GM19099 (cell line): ENCODE data around the gene PDZD2.

Experiments used
- POLR2A ChIP-seq: IDR thresholded peaks from 3 replicates; pipeline ENCODE4 v1.6.1; 2011; ENCODE audit warnings: low read depth; ENCODE audit not compliant: insufficient read length; ENCODE audit errors: extremely low read depth

PDZD2 gene

DNA sequence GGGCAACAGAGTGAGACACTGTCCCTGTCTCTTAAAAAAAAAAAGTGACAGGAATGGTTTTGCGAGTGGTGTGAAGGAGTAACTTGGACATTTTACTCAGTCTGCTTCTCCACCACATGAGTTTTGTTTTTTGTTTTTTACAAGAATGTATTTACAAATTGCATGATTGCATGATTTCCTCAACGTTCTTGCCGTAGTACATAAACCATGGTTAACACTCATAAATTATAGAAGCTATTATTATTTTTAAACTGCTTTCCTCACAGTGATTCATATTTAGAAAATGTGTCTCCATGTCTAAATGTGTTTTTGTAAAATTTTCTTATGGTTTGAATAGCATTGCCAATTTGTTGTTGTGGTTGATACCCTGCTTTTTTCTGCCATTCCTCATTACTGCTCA lies 315.2 kb downstream of the PDZD2 start:
- no peak for TF ChIP-seq POLR2A

- TF ChIP-seq POLR2A: no peak
Measured at GRCh38 chr5:31957151-31957550, 318.2 kb downstream of the PDZD2 start.

DNA sequence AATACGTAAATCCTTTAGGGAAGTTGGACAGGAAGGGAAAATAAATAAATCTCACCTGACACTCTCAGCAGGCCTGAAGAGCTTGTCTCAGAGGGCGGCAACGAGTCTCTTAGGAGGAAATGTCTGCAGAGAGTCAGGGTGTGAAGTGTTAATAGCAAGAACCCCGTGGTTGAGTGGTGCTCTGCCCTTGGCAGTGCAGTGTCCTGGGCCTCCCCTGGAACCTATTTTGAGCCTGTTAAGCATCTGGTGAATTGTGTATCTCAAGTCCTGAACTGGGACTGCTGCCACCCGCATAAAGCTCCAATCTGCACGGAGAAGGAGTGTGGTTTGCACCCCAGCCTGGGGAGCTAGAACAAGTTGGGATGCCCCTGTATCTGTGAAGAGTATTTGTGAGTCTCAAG lies 323.4 kb downstream of the PDZD2 start:
- TF ChIP-seq POLR2A: no peak

DNA sequence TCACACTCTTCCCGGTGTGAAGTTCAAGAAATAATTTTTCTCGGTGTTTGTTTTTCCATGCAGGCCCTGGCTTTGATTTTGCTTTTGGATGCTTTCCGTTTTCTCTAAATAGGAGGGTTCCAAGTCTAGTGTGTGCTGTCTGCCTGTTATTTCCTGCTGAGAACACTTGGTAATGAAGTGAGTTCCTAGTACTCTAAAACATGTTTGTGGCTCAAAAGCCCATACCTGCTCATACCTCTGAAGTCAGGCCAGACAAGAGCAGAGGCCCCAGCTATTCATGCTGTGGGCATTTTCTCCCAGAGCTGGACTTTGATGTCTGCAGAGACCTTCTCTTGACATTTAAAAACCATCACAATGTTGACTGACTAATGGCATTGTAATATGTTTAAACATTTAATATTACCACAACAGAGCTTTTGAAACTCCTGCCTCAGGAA lies 324.0 kb downstream of the PDZD2 start:
- no peak for TF ChIP-seq POLR2A

GRCh38 chr5:31963358-31964006 lies 324.6 kb downstream of the PDZD2 start:
- TF ChIP-seq POLR2A: no peak

DNA sequence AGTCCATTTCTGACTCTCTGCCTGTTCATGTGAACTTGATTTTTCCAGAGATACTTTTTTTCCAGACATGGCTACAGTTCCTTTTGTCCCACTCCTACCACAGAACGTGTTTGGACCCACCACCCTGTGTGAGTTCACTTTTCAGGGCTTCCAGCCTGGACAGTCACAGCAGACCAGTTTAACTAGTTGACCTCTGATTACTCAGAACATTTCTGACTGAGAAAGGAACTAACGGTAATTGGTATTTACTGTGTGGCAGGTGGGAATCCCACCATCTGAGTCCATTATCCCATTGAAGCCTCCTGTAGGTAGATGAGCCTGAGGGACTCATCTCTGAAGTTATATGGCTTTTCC lies 325.1 kb downstream of the PDZD2 start:
- TF ChIP-seq POLR2A: no peak

- TF ChIP-seq POLR2A: no peak
Measured at GRCh38 chr5:31965227-31965626, 326.3 kb downstream of the PDZD2 start.

- no peak for TF ChIP-seq POLR2A
Measured at GRCh38 chr5:31966936-31967335, 328.0 kb downstream of the PDZD2 start.

DNA sequence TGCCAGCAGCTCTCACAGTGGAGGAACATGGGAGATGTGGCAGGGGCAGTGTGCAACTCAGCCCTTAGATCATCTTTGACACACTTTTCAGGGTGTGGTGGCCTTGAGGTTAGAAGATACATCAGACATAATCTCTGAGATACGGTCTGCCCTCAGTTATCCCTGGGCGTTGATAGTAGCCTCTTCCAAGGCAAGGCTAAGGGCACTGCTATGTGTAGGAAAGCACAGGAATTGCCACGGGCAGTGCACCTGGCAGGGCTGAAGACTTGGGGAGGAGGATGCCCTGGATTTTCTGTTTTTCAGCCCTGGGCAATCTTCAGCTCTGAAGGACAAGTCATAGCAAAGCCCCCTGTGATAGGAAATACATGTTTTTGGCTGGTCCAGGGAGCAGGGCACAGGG lies 328.5 kb downstream of the PDZD2 start:
- no peak for TF ChIP-seq POLR2A

GRCh38 chr5:31972558-31972957 lies 333.6 kb downstream of the PDZD2 start:
- no peak for TF ChIP-seq POLR2A

GRCh38 chr5:31976169-31976568 lies 337.2 kb downstream of the PDZD2 start:
- TF ChIP-seq POLR2A: no peak

DNA sequence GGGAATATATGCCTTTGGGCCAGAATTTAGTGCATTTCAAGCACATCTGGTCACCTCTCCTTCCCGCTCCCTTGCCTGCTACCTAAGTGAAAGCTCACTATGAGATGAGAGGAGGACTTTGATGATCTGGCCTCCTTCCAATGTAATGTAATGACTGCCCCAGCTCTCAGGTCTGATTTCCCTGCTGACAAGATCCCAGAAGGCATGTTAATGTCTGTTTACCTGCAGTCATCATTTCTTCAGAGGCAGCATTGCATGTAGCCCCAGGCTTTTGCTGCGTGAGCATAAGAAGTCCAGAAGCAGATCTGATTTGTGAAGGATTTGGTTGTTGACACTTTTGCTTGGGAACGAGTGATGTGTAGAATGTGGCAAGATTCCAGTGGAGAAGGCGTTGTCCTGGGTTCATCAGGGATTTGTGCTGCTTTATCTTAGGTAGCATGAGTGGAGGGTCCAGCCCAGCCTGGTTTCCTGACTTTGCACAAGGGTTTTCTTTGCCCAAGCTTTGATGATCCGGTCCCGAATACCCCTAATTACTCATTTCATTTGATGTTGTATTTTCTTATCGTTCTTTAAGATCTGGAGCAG lies 342.5 kb downstream of the PDZD2 start:
- TF ChIP-seq POLR2A: no peak

GRCh38 chr5:31982027-31982426 lies 343.1 kb downstream of the PDZD2 start:
- TF ChIP-seq POLR2A: no peak

GRCh38 chr5:31982621-31983020 lies 343.7 kb downstream of the PDZD2 start:
- TF ChIP-seq POLR2A: no peak

GRCh38 chr5:31983851-31984250 lies 344.9 kb downstream of the PDZD2 start:
- TF ChIP-seq POLR2A: no peak

DNA sequence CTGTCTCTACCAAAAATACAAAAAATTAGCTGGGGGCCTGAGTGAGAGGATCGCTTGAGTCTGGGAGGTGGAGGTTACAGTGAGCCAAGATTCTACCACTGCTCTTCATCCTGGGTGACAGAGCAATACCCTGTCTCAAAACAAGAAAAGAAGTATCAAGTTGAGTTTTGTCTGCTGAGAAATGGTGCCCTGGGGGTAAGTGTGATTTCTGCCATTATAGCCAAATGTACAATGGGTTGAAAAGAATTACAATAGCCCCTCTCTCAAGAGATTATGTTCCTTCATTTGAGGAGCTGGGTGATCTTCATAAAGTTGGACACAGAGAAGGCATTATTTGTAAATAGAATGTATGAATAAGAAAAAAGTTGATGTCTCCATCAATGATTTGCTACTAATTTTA lies 345.8 kb downstream of the PDZD2 start:
- TF ChIP-seq POLR2A: no peak

- TF ChIP-seq POLR2A: no peak
Measured at GRCh38 chr5:31986101-31986500, 347.2 kb downstream of the PDZD2 start.
